IMR-90 (cell line): ENCODE results near the gene GGPS1. TPM values are rescaled to one million over a fixed set of nuclear protein-coding genes. Genes with fewer than 3 reads are reported as not detected.

Experiments used
- ATAC-seq: fragments of 200-7000 bp; cut with Tn5 transposase; 2 replicates; pipeline ENCODE4 v1.9.1; 2020; ENCODE audit warnings: low read depth, mild to moderate bottlenecking, moderate library complexity
- BruUV-seq: library from RNA; stranded (reverse); fragments of 400-500 nt; replicated peaks from 2 replicates; lab custom pipeline; 2021; lab: Mats Ljungman, UMichigan
- CTCF ChIA-PET: fragments of 300-600 bp; formaldehyde crosslinking; extraction: SDS; loops from one replicate; lab custom pipeline; 2021; ENCODE audit warnings: antibody characterized with exemption; lab: Yijun Ruan, JAX
- POLR2A ChIA-PET: fragments of 300-600 bp; sonication (Branson Sonifier 250); formaldehyde crosslinking; loops from one replicate; lab custom pipeline; 2022; ENCODE audit warnings: antibody characterized with exemption; ENCODE audit not compliant: unreplicated experiment; lab: Charles Lee
- DNase-seq: peaks from one replicate; pipeline ENCODE4 v3.0.0; 2013
- H2AFZ ChIP-seq: replicated peaks from 2 replicates; pipeline ENCODE3; 2013; ENCODE audit warnings: low read length, mild to moderate bottlenecking; ENCODE audit not compliant: poor library complexity
- H2AK5ac ChIP-seq: 2 replicates; pipeline ENCODE4 v1.6.1; 2013; ENCODE audit warnings: low read depth, low read length, inconsistent platforms
- H2AK9ac ChIP-seq: replicated peaks from 2 replicates; pipeline ENCODE3; 2013; ENCODE audit warnings: mild to moderate bottlenecking, low read depth, low read length, moderate library complexity; ENCODE audit not compliant: poor library complexity
- H2BK120ac ChIP-seq: 2 replicates; pipeline ENCODE4 v1.6.1; 2013; ENCODE audit warnings: low read depth, low read length, inconsistent platforms
- H2BK15ac ChIP-seq: 3 replicates; pipeline ENCODE4 v1.6.1; 2013; ENCODE audit warnings: low read depth, low read length, inconsistent platforms
- H2BK20ac ChIP-seq: 2 replicates; pipeline ENCODE4 v1.6.1; 2013; ENCODE audit warnings: low read depth, mild to moderate bottlenecking, inconsistent platforms, low read length, moderate library complexity
- H2BK5ac ChIP-seq: 2 replicates; pipeline ENCODE4 v1.6.1; 2013; ENCODE audit warnings: mild to moderate bottlenecking, low read depth, low read length, inconsistent platforms; ENCODE audit not compliant: poor library complexity, severe bottlenecking
- H3K14ac ChIP-seq: replicated peaks from 2 replicates; pipeline ENCODE4 v1.6.1; 2013; ENCODE audit warnings: low read depth, low read length, inconsistent platforms
- H3K18ac ChIP-seq: 2 replicates; pipeline ENCODE4 v1.6.1; 2013; ENCODE audit warnings: low read depth, low read length, control low read depth
- H3K23ac ChIP-seq: 2 replicates; pipeline ENCODE4 v1.6.1; 2013; ENCODE audit warnings: low read depth, low read length, inconsistent platforms
- H3K27ac ChIP-seq: 2 replicates; pipeline ENCODE4 v1.5.1; 2013; ENCODE audit warnings: mild to moderate bottlenecking, control low read depth, low read length; ENCODE audit not compliant: insufficient read depth
- H3K27me3 ChIP-seq: 2 replicates; pipeline ENCODE4 v1.6.1; 2013; ENCODE audit warnings: low read length; ENCODE audit not compliant: control insufficient read depth, insufficient read depth
- H3K36me3 ChIP-seq: 2 replicates; pipeline ENCODE4 v1.6.1; 2013; ENCODE audit warnings: low read length, mixed read lengths; ENCODE audit not compliant: control insufficient read depth, insufficient read depth
- H3K4ac ChIP-seq: 2 replicates; pipeline ENCODE4 v1.6.1; 2013; ENCODE audit warnings: low read depth, low read length, inconsistent platforms
- H3K4me1 ChIP-seq: 2 replicates; pipeline ENCODE4 v1.6.1; 2013; ENCODE audit warnings: low read length, mixed read lengths; ENCODE audit not compliant: control insufficient read depth, insufficient read depth
- H3K4me2 ChIP-seq: 2 replicates; pipeline ENCODE4 v1.6.1; 2013; ENCODE audit warnings: low read depth, mild to moderate bottlenecking, control low read depth, low read length, moderate library complexity
- H3K4me3 ChIP-seq: 2 replicates; pipeline ENCODE4 v1.5.1; 2013; ENCODE audit warnings: low read depth, mild to moderate bottlenecking, control low read depth, low read length, moderate library complexity; ENCODE audit not compliant: insufficient read depth
- H3K56ac ChIP-seq: 2 replicates; pipeline ENCODE4 v1.6.1; 2013; ENCODE audit warnings: low read length, inconsistent platforms; ENCODE audit not compliant: insufficient read depth; ENCODE audit errors: extremely low read depth
- H3K79me1 ChIP-seq, 2 experiments: 2 replicates each; pipeline ENCODE4 v1.6.1; 2013; ENCODE audit warnings: low read length in 2 of 2, inconsistent platforms in 1 of 2, low read depth in 1 of 2
- H3K9ac ChIP-seq: 2 replicates; pipeline ENCODE4 v1.6.1; 2013; ENCODE audit warnings: low read depth, low read length, control low read depth
- H3K9me1 ChIP-seq: 2 replicates; pipeline ENCODE4 v1.6.1; 2013; ENCODE audit warnings: low read length, inconsistent platforms; ENCODE audit not compliant: insufficient read depth
- H3K9me3 ChIP-seq: 2 replicates; pipeline ENCODE4 v1.6.1; 2013; ENCODE audit warnings: low read length; ENCODE audit not compliant: control insufficient read depth, insufficient read depth
- H4K20me1 ChIP-seq: 2 replicates; pipeline ENCODE4 v1.6.1; 2013; ENCODE audit warnings: low read length, inconsistent platforms; ENCODE audit not compliant: insufficient read depth
- H4K5ac ChIP-seq: 2 replicates; pipeline ENCODE4 v1.6.1; 2013; ENCODE audit warnings: mild to moderate bottlenecking, low read depth, low read length, control low read depth
- H4K8ac ChIP-seq, 2 experiments: 2 replicates each; pipeline ENCODE4 v1.6.1; 2013; ENCODE audit warnings: low read depth in 2 of 2, low read length in 2 of 2, control low read depth in 1 of 2, inconsistent platforms in 1 of 2
- H4K91ac ChIP-seq: 2 replicates; pipeline ENCODE4 v1.6.1; 2013; ENCODE audit warnings: low read depth, low read length, inconsistent platforms; ENCODE audit not compliant: insufficient read depth
- BHLHE40 ChIP-seq: fragments of 150-350 bp; IDR thresholded peaks from 2 replicates; pipeline ENCODE4 v1.6.1; 2016; ENCODE audit warnings: mild to moderate bottlenecking, low read depth, low read length
- CEBPB ChIP-seq: IDR thresholded peaks from 2 replicates; pipeline ENCODE4 v1.6.1; 2012; ENCODE audit warnings: low read depth, low read length, improper control_type of control experiment
- CHD1 ChIP-seq: IDR thresholded peaks from 2 replicates; pipeline ENCODE4 v1.6.1; 2012; ENCODE audit warnings: low read depth, low read length, improper control_type of control experiment
- FOS ChIP-seq: fragments of 150-350 bp; IDR thresholded peaks from 2 replicates; pipeline ENCODE4 v1.6.1; 2016; ENCODE audit warnings: low read depth, low read length
- MAFK ChIP-seq: IDR thresholded peaks from 2 replicates; pipeline ENCODE4 v1.6.1; 2012; ENCODE audit warnings: low read depth, low read length, improper control_type of control experiment
- MAZ ChIP-seq: IDR thresholded peaks from 2 replicates; pipeline ENCODE4 v1.6.1; 2012; ENCODE audit warnings: low read depth, mild to moderate bottlenecking, low read length, improper control_type of control experiment, moderate library complexity, borderline replicate concordance
- MXI1 ChIP-seq: IDR thresholded peaks from 2 replicates; pipeline ENCODE4 v1.6.1; 2012; ENCODE audit warnings: low read depth, mild to moderate bottlenecking, low read length, moderate library complexity, borderline replicate concordance
- NFE2L2 ChIP-seq: fragments of 150-350 bp; IDR thresholded peaks from 2 replicates; pipeline ENCODE4 v1.6.1; 2016; ENCODE audit warnings: low read depth, mild to moderate bottlenecking, low read length
- POLR2A ChIP-seq: IDR thresholded peaks from 2 replicates; pipeline ENCODE4 v1.6.1; 2012; ENCODE audit warnings: mild to moderate bottlenecking, low read depth, low read length
- RAD21 ChIP-seq: IDR thresholded peaks from 2 replicates; pipeline ENCODE4 v1.6.1; 2012; ENCODE audit warnings: low read length, improper control_type of control experiment
- RCOR1 ChIP-seq: IDR thresholded peaks from 2 replicates; pipeline ENCODE4 v1.6.1; 2012; ENCODE audit warnings: mild to moderate bottlenecking, low read length, improper control_type of control experiment; ENCODE audit not compliant: insufficient replicate concordance
- RFX5 ChIP-seq: IDR thresholded peaks from 2 replicates; pipeline ENCODE4 v1.8.0; 2012; ENCODE audit warnings: low read depth, mild to moderate bottlenecking, low read length, moderate library complexity
- SMC3 ChIP-seq: fragments of 150-350 bp; IDR thresholded peaks from 2 replicates; pipeline ENCODE4 v1.6.1; 2016; ENCODE audit warnings: low read depth, mild to moderate bottlenecking, antibody characterized with exemption, low read length, moderate library complexity
- WGBS, 2 experiments: methylation state at CpG; one replicate each; pipeline versions ENCODE4 v1.1.5 to v1.1.7; 2013; ENCODE audit warnings: missing lambda C conversion rate in 2 of 2; ENCODE audit not compliant: insufficient read length in 1 of 2; ENCODE audit errors: extremely low coverage in 2 of 2; 5-methylcytosine and 5-hydroxymethylcytosine counted together
- dilution Hi-C: fragments of 300-500 bp; cut with HindIII; formaldehyde crosslinking; loops from one replicate; pipeline ENCODE4 v1.14.3; 2018; ENCODE audit warnings: low sequenced_read_pairs; ENCODE audit not compliant: unreplicated experiment
- in situ Hi-C: fragments of 300-500 bp; cut with MboI; formaldehyde crosslinking; loops from 3 replicates; pipeline ENCODE4 v1.14.3; 2019; ENCODE audit warnings: low sequenced_read_pairs, inconsistent platforms, mixed read lengths
- intact Hi-C: fragments of 100-400 bp; cut with micrococcal nuclease; formaldehyde crosslinking; loops from 2 replicates; pipeline ENCODE4 v1.10.0; 2022
- polyA plus RNA-seq, 3 experiments: library from polyadenylated mRNA; depleted of rRNA; stranded (reverse); fragments of >200 nt; gene quantifications; 2 replicates each; pipeline ENCODE4 v1.2.3, GENCODE V29; 2012; ENCODE audit warnings: low replicate concordance in 1 of 3
- total RNA-seq: library from RNA; depleted of rRNA; stranded (reverse); fragments of >200 nt; gene quantifications from 2 replicates; pipeline ENCODE4 v1.2.3, GENCODE V29; 2012
- TF ChIP-seq, protein P1 (sequence below): fragments of 150-350 bp; IDR thresholded peaks from 2 replicates; pipeline ENCODE4 v1.6.1; 2017; ENCODE audit warnings: mild to moderate bottlenecking, antibody characterized with exemption, low read length, low read depth
- TF ChIP-seq, protein P2 (sequence below): conservative IDR thresholded peaks from 2 replicates; pipeline ENCODE4 v1.5.1; 2012; ENCODE audit warnings: mild to moderate bottlenecking, low read depth, low read length, improper control_type of control experiment
- TF ChIP-seq, protein P3 (sequence below): fragments of 150-350 bp; IDR thresholded peaks from 2 replicates; pipeline ENCODE4 v1.6.1; 2016; ENCODE audit warnings: low read depth, mild to moderate bottlenecking, low read length, moderate library complexity, borderline replicate concordance

Gene GGPS1
- total and polyA plus RNA-seq, 2 of the 4 experiments (the other 2 are of a cell fraction) = 16.4 to 21.5 TPM

DNA sequence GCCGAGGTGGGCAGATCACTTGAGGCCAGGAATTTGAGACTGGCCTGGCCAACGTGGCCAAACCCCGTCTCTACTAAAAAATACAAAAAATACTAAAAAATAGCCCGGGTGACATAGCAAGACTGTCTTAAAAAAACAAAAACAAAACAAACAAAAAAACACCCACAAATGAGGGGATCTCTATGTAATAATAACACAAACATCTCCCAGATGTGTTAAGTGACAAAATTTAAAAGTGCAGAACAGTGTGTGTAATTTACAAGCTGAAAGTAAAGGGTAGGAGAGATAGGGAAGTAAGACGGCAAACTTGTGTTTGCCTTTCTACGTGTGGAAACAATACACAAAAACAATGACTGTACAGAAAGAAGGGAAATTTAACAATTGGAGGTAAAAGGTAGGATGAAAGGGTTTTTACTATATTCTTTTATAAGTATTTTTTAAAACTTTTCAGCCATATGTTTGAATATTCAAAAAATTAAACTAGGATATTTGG lies 36.7 kb upstream of the GGPS1 start:
- no peak overlapping the region for H3K4ac ChIP-seq
- no peak overlapping the region for H2AFZ ChIP-seq
- H3K56ac ChIP-seq = no peak overlapping the region
- POLR2A ChIA-PET = no interaction called here
- dilution Hi-C loops = no loop called here
- H3K23ac ChIP-seq = no peak overlapping the region
- ATAC-seq (no peak), DNase-seq (no peak)
- BruUV-seq = no TSS peak
- peaks cover 8% of the 10 kb centered on the region for H3K9me1 ChIP-seq
- TF ChIP-seq MAFK = no peak
- TF ChIP-seq FOS = no peak
- no peak for TF ChIP-seq MAZ
- TF ChIP-seq, protein P1, sequence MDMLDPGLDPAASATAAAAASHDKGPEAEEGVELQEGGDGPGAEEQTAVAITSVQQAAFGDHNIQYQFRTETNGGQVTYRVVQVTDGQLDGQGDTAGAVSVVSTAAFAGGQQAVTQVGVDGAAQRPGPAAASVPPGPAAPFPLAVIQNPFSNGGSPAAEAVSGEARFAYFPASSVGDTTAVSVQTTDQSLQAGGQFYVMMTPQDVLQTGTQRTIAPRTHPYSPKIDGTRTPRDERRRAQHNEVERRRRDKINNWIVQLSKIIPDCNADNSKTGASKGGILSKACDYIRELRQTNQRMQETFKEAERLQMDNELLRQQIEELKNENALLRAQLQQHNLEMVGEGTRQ = no peak
- TF ChIP-seq NFE2L2 = no peak
- no peak for TF ChIP-seq MXI1
- TF ChIP-seq, protein P2, sequence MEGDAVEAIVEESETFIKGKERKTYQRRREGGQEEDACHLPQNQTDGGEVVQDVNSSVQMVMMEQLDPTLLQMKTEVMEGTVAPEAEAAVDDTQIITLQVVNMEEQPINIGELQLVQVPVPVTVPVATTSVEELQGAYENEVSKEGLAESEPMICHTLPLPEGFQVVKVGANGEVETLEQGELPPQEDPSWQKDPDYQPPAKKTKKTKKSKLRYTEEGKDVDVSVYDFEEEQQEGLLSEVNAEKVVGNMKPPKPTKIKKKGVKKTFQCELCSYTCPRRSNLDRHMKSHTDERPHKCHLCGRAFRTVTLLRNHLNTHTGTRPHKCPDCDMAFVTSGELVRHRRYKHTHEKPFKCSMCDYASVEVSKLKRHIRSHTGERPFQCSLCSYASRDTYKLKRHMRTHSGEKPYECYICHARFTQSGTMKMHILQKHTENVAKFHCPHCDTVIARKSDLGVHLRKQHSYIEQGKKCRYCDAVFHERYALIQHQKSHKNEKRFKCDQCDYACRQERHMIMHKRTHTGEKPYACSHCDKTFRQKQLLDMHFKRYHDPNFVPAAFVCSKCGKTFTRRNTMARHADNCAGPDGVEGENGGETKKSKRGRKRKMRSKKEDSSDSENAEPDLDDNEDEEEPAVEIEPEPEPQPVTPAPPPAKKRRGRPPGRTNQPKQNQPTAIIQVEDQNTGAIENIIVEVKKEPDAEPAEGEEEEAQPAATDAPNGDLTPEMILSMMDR = no peak
- no peak for TF ChIP-seq RAD21
- no peak for TF ChIP-seq SMC3
- TF ChIP-seq CHD1 = no peak
- no peak for TF ChIP-seq RFX5
- no peak for TF ChIP-seq BHLHE40
- no peak for TF ChIP-seq RCOR1
- TF ChIP-seq, protein P3, sequence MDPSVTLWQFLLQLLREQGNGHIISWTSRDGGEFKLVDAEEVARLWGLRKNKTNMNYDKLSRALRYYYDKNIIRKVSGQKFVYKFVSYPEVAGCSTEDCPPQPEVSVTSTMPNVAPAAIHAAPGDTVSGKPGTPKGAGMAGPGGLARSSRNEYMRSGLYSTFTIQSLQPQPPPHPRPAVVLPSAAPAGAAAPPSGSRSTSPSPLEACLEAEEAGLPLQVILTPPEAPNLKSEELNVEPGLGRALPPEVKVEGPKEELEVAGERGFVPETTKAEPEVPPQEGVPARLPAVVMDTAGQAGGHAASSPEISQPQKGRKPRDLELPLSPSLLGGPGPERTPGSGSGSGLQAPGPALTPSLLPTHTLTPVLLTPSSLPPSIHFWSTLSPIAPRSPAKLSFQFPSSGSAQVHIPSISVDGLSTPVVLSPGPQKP = no peak
- no peak for TF ChIP-seq POLR2A
- TF ChIP-seq CEBPB = no peak
- no peak overlapping the region for H3K14ac ChIP-seq
- H2BK20ac ChIP-seq = no peak overlapping the region
- peaks cover 6 to 63% of the 10 kb centered on the region in 2 experiments for H3K79me1 ChIP-seq
- no CpG with 5 or more reads among the region's 6 CpGs for WGBS, 2 experiments
- H4K91ac ChIP-seq = no peak overlapping the region
- no peak overlapping the region for H3K27ac ChIP-seq
- no peak overlapping the region for H4K5ac ChIP-seq
- in situ Hi-C loops = no loop called here
- H4K20me1 ChIP-seq = peaks cover 84% of the 10 kb centered on the region
- no peak overlapping the region for H3K4me2 ChIP-seq
- no peak overlapping the region for H2AK9ac ChIP-seq
- H3K9me3 ChIP-seq = no peaks in the 10 kb centered on the region
- H2BK120ac ChIP-seq = no peak overlapping the region
- intact Hi-C loops = no loop called here
- no peak overlapping the region for H2BK5ac ChIP-seq
- H3K18ac ChIP-seq = no peak overlapping the region
- no peak overlapping the region for H4K8ac ChIP-seq
- H3K9ac ChIP-seq = no peak overlapping the region
- H2BK15ac ChIP-seq = no peak overlapping the region
- no peaks in the 10 kb centered on the region for H3K27me3 ChIP-seq
- H2AK5ac ChIP-seq = no peak overlapping the region
- CTCF ChIA-PET = no interaction called here
- H3K36me3 ChIP-seq = no peaks in the 10 kb centered on the region
- H3K4me1 ChIP-seq = peaks cover 4% of the 10 kb centered on the region; the same call in 1 of the 2 replicates
- H3K4me3 ChIP-seq = no peak overlapping the region
